ENCODE measurements around the gene MYO16.

Gene MYO16

DNA sequence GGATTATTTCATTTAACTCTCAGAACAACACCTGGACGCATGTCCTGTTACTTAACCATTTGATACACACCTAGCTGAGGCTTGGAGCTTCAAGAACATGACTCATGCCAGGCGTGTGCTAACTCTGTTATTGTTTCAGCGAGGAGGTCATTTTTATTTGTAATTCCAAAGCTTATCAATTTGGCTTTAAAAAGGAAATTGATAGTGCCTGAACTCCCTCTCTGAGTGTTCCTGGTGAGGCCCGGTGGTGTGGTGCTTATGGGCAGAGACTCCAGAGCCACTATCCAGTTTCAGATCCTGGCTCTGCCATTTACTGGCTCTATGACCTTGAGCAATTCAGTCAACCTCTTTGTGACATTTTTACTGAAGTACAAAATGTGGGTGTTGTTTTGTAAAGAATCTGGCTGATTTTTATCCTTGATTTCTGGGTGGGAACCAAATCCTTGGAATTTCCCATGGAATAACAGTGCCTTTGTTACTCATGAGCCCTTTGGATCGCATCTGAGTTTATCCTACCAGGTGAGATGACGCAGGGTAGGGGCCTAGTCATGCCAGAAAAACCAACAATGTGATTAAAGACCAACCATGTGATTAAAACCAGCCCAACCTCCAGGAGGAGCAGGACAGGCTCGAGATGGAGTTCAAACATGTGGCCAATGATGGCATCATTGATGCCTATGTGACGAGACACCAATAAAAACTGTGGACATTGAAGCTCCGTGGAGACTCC is 198.8 kb downstream of the MYO16 start:
- H3K4me1 Mint-ChIP-seq (ENCODE audit: low read depth): no peaks in the 10 kb centered on the region
- no peak overlapping the region for H3K27ac Mint-ChIP-seq
- no peaks in the 10 kb centered on the region for H3K36me3 Mint-ChIP-seq (ENCODE audit: low read depth)
- H3K27me3 Mint-ChIP-seq (ENCODE audit: low read depth): no peaks in the 10 kb centered on the region
- H3K9me3 Mint-ChIP-seq: peaks cover 6% of the 10 kb centered on the region
- H3K4me3 Mint-ChIP-seq: no peak overlapping the region

DNA sequence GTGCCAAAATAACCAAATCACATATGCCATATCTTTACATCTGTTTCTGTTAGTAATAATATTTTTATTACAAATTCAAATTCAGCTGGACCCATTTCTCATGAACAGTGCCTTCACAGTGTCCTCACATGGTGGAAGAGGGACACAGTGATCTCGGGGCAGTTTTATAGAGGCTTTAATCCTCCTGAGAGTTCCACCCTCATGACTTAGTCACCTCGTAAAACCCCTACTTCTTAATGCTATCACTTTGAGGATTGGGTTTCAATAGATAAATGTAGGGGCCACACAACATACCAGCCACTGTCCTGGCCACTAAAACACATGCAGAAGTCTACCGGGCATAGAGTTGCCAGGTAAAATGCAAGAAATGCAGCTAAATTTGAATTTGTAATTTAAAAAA is 201.5 kb downstream of the MYO16 start:
- Mint-ChIP-seq H3K27me3 (ENCODE audit: low read depth) (no peaks in the 10 kb centered on the region), H3K4me1 (ENCODE audit: low read depth) (no peaks in the 10 kb centered on the region), H3K27ac (no peak overlapping the region), H3K36me3 (ENCODE audit: low read depth) (no peaks in the 10 kb centered on the region), H3K4me3 (no peak overlapping the region), H3K9me3 (peaks cover 6% of the 10 kb centered on the region)

DNA sequence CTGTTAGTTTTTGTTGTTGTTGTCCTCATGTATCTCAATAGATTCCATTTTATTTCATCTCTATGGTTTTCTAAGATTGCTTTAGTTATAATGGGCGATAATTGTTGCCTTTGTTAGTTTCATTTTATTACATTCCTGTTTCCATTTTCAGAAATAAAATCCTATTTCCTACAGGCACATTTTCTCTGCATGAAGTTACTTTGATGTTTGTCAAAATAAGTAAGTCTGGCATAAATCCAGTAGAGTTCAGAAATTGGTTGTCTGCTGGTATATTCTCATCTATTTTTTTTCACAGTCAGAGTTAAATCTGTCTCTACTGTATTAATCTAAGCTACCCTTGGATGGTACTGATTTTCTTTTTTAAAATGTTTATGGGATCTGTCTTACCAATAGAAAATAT is 204.1 kb downstream of the MYO16 start:
- Mint-ChIP-seq H3K27ac (no peak overlapping the region), H3K27me3 (ENCODE audit: low read depth) (no peaks in the 10 kb centered on the region), H3K4me1 (ENCODE audit: low read depth) (no peaks in the 10 kb centered on the region), H3K9me3 (peaks cover 6% of the 10 kb centered on the region), H3K4me3 (no peak overlapping the region), H3K36me3 (ENCODE audit: low read depth) (no peaks in the 10 kb centered on the region)

DNA sequence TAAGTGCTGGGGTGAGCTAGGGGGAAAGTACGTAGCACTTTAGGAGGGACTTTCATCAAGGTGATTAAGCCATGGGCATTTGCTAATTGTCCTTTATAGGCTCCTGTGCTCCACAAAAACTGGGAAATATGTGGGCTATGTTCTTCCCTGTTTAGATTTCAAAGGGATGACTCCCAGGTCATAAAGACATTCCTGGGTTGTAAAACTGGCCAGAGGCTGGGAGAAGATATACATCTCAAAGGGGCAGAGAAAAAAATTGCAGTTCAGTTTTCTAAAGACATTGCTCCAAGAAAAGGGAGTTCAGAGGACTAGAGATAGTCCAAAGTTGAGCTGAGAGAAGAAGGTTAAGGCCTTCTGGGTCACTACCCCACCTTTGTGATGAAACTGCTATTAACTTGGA is 204.8 kb downstream of the MYO16 start:
- no peaks in the 10 kb centered on the region for H3K36me3 Mint-ChIP-seq (ENCODE audit: low read depth)
- peaks cover 4% of the 10 kb centered on the region for H3K9me3 Mint-ChIP-seq
- no peaks in the 10 kb centered on the region for H3K27me3 Mint-ChIP-seq (ENCODE audit: low read depth)
- H3K4me1 Mint-ChIP-seq (ENCODE audit: low read depth): no peaks in the 10 kb centered on the region
- no peak overlapping the region for H3K4me3 Mint-ChIP-seq
- no peak overlapping the region for H3K27ac Mint-ChIP-seq

DNA sequence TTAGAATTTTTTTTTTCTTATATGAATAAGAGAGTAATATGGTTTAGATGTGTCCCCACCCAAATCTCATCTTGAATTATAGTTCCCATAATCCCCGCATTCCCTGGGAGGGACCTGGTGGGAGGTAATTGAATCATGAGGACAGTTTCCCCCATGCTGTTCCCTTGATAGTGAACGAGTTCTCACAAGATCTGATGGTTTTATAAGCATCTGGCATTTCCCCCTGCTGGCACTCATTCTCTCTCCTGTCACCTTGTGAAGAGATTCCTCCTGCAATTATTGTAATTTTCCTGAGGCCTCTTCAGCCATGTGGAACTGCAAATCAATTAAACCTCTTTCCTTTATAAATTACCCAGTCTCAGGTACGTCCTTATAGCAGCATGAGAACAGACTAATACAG is 205.7 kb downstream of the MYO16 start:
- H3K4me1 Mint-ChIP-seq (ENCODE audit: low read depth): no peaks in the 10 kb centered on the region
- no peaks in the 10 kb centered on the region for H3K27me3 Mint-ChIP-seq (ENCODE audit: low read depth)
- H3K36me3 Mint-ChIP-seq (ENCODE audit: low read depth): no peaks in the 10 kb centered on the region
- no peak overlapping the region for H3K4me3 Mint-ChIP-seq
- H3K27ac Mint-ChIP-seq: no peak overlapping the region
- no peaks in the 10 kb centered on the region for H3K9me3 Mint-ChIP-seq

DNA sequence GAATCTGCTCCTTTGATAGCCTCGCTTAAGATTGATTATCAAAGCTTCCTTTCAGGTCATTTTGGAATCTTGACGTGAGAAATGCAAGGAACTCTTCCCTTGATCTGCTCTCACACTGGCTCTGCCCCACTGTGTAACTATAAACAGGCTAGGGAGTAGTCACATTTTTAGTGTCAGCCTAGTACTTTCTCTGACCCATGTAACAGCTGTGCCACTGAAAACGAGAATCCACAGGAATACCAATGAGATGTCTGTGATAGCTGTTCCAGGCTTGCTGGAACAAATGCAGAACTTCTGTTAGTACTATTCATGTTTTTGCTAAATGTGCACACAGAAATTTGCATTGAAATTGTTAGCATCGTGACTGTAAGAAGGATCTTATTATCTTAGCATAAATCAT is 221.3 kb downstream of the MYO16 start:
- H3K36me3 Mint-ChIP-seq (ENCODE audit: low read depth): no peaks in the 10 kb centered on the region
- no peaks in the 10 kb centered on the region for H3K27me3 Mint-ChIP-seq (ENCODE audit: low read depth)
- H3K4me3 Mint-ChIP-seq: no peak overlapping the region
- H3K9me3 Mint-ChIP-seq: no peaks in the 10 kb centered on the region
- H3K27ac Mint-ChIP-seq: no peak overlapping the region
- H3K4me1 Mint-ChIP-seq (ENCODE audit: low read depth): no peaks in the 10 kb centered on the region

DNA sequence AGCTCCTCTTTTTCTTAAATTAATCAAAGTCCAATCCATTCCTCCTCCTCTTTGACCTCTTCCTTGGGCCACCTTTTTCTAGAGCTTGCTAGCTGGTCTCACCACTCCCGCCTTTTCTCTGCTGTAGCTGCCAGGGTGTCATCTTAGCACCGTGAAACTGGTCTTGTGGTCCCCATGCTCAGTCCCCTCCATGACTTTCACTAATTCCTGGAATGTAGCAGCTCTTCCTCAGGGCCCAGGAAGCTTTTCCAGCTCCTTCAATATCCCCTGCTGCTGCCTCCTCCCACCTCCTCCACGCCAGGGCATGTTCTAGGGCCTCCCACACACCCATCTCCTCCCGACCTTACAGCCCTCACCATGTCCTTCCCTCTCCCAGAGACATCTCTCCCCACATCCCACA is 222.2 kb downstream of the MYO16 start:
- Mint-ChIP-seq H3K27ac (no peak overlapping the region), H3K4me1 (ENCODE audit: low read depth) (no peaks in the 10 kb centered on the region), H3K4me3 (no peak overlapping the region), H3K27me3 (ENCODE audit: low read depth) (no peaks in the 10 kb centered on the region), H3K9me3 (no peaks in the 10 kb centered on the region), H3K36me3 (ENCODE audit: low read depth) (no peaks in the 10 kb centered on the region)

DNA sequence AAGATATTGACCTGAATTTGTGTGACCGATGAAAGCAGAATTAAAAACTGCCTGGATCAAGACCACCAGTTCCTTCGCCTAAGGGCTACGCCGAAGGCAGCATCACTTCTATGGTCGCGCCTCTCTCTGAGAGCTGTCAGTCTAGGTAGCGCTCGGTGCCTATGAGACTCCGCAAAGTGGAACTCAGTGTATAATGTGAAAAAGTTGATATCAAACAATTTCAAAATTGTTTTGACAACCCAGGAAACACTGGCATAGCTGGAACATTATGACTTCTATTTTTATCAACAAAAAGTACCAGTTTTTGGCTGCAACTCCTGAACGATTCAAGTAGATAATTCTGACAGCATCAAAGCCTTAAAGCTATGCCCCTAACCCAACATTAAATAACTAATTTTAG is 223.6 kb downstream of the MYO16 start:
- H3K27ac Mint-ChIP-seq: no peak overlapping the region
- H3K36me3 Mint-ChIP-seq (ENCODE audit: low read depth): no peaks in the 10 kb centered on the region
- no peaks in the 10 kb centered on the region for H3K9me3 Mint-ChIP-seq
- no peaks in the 10 kb centered on the region for H3K4me1 Mint-ChIP-seq (ENCODE audit: low read depth)
- H3K4me3 Mint-ChIP-seq: no peak overlapping the region
- no peaks in the 10 kb centered on the region for H3K27me3 Mint-ChIP-seq (ENCODE audit: low read depth)

DNA sequence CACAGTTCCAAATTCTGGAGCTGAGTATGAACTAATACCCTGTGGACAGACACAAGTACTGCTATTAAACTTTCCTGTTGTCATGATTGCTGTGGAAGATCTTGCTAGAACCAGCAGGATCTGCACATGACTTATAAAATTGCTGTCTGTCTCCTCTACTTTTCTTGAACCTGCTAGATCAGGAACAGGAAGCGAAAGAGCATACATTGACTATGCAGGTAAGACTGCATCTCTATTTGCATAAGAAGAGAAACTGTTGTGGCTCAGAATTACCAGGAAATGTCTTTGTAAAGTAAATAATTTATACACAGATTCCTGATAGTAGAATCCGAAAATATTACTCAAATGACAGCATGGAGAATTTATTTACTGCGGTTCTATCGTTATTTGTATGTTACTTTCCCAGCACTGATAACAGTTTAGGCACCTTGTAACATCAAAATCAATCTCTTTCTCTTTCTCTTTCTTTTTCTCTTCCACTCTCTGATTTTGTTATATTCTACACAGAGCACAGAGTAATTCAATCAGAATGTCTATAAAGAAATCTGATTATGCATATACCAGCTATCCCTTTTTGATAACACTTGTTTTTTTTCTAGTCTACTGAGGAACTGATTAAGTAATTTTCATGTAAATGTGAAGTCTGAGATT is 226.5 kb downstream of the MYO16 start:
- Mint-ChIP-seq H3K4me1 (ENCODE audit: low read depth) (no peaks in the 10 kb centered on the region), H3K36me3 (ENCODE audit: low read depth) (no peaks in the 10 kb centered on the region), H3K9me3 (no peaks in the 10 kb centered on the region), H3K27ac (no peak overlapping the region), H3K27me3 (ENCODE audit: low read depth) (no peaks in the 10 kb centered on the region), H3K4me3 (no peak overlapping the region)

DNA sequence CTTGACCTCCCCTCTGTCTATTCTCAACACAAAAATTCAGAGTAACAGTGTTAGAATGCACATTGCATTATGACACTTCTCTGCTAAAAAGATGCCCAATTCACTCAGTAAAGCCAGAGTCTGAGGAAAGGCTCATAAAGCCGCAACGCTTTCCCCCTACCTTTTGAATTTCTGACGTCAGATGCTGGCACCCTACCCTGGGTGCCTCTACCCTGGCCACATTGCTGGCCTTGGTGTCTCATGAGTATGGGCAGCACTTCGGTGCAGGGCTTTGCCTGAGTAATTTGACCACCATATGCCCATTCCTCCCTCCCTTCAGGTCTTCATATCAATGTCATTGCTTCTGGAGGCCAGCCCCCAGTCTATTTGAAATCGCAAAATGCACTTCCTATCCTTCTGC is 229.3 kb downstream of the MYO16 start:
- no peaks in the 10 kb centered on the region for H3K36me3 Mint-ChIP-seq (ENCODE audit: low read depth)
- no peaks in the 10 kb centered on the region for H3K27me3 Mint-ChIP-seq (ENCODE audit: low read depth)
- H3K27ac Mint-ChIP-seq: no peak overlapping the region
- no peaks in the 10 kb centered on the region for H3K4me1 Mint-ChIP-seq (ENCODE audit: low read depth)
- H3K9me3 Mint-ChIP-seq: no peaks in the 10 kb centered on the region
- no peak overlapping the region for H3K4me3 Mint-ChIP-seq

DNA sequence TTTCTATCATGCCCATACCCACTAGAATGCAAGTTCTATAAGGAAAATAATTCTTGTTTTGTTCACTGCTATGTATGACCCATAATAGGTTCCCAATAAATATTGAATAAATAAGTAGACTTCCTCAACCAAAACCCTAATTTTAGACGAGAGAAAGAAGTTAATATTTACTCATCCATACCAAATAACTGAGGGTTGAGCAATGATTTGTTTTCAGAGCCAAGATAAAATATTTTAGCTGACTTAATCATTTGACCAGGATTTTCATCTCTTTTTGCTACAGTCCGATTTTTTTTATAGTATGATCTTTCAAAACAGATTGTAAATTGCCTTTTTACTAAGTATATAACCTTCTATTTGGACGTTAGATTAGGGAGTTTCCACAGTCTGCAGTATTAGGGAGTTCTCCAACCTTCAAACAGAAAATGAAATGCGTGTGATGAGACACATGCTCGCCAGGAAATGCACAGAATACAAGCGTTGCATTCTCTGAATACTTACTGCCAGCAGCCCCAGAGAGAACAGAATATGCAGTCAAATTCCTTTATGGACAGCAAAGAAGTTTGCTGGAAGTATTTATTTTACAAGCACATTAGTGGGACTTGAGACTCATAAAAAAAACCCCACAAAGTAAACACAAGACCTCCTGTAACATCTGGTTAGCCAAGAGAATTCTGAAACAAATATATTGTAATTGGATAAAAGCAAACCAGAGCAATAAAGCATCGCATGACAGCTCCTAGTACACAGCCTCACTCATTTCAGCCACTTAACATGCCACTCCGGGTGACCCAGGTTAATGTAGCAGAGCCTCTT is 230.0 kb downstream of the MYO16 start:
- no peaks in the 10 kb centered on the region for H3K36me3 Mint-ChIP-seq (ENCODE audit: low read depth)
- H3K4me3 Mint-ChIP-seq: no peak overlapping the region
- H3K27ac Mint-ChIP-seq: no peak overlapping the region
- H3K4me1 Mint-ChIP-seq (ENCODE audit: low read depth): no peaks in the 10 kb centered on the region
- H3K27me3 Mint-ChIP-seq (ENCODE audit: low read depth): no peaks in the 10 kb centered on the region
- H3K9me3 Mint-ChIP-seq: no peaks in the 10 kb centered on the region

DNA sequence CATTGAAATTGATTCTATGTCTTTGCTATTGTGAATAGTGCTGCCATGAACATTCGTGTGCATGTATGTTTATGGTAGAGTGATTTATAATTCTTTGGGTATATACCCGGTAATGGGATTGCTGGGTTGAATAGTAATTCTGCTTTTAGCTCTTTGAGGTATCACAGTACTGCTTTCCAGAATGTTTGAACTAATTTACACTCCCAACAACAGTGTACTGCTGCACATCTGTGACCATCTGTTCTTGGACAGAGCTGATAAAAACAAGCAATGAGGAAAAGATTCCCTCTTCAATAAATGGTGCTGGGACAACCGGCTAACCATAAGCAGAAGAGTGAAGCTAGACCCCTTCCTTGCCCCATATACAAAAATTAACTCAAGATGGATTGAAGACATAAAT is 231.0 kb downstream of the MYO16 start:
- Mint-ChIP-seq H3K27ac (no peak overlapping the region), H3K4me3 (no peak overlapping the region), H3K9me3 (no peaks in the 10 kb centered on the region), H3K36me3 (ENCODE audit: low read depth) (no peaks in the 10 kb centered on the region), H3K4me1 (ENCODE audit: low read depth) (no peaks in the 10 kb centered on the region), H3K27me3 (ENCODE audit: low read depth) (no peaks in the 10 kb centered on the region)

DNA sequence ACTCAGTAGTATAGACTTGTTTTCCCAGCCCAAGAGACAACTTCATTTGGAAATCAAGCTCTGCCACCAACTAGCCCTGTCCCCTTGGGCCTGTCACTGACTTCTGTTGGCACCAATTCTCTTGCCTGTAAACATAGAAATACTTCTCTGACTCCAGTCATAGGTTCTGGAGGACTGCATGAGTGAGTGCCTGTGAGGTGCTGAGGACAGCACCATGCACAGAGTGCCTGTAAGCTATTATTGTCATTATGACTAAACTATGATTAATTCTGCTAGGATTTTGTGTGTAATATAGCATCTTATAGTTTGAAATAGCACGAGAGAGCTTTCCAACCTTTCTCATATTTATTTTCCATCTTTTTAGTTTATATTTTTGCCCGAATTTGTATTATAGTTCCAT is 247.9 kb downstream of the MYO16 start:
- Mint-ChIP-seq H3K9me3 (no peaks in the 10 kb centered on the region), H3K4me3 (no peak overlapping the region), H3K4me1 (ENCODE audit: low read depth) (no peaks in the 10 kb centered on the region), H3K27ac (no peak overlapping the region), H3K36me3 (ENCODE audit: low read depth) (no peaks in the 10 kb centered on the region), H3K27me3 (ENCODE audit: low read depth) (no peaks in the 10 kb centered on the region)

DNA sequence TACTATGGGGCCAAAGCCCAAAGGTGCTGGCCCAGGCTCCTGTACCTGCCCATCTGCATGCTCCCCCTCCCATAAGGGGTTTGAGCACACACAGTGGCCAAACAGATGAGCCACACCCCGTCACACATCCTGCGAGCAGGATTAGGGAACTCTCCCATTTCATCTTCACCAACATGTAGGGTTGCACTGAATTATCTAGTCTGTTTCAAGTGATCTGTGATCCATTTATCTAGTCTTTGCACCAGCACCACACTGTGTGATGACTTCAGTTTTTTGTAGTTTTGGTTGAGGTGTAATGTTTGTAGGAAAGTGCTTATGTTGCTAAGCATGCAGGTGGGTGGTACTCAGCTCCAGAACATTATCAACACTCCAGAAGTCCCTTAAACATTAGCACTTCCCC is 249.3 kb downstream of the MYO16 start:
- no peaks in the 10 kb centered on the region for H3K27me3 Mint-ChIP-seq (ENCODE audit: low read depth)
- H3K4me3 Mint-ChIP-seq: no peak overlapping the region
- H3K27ac Mint-ChIP-seq: no peak overlapping the region
- H3K9me3 Mint-ChIP-seq: no peaks in the 10 kb centered on the region
- H3K4me1 Mint-ChIP-seq (ENCODE audit: low read depth): no peaks in the 10 kb centered on the region
- no peaks in the 10 kb centered on the region for H3K36me3 Mint-ChIP-seq (ENCODE audit: low read depth)

Data from T-helper 1 cell treated with Interleukin-12 subunit alpha and Interleukin-12 subunit beta and Interleukin-4 antibody, amounts not matched to agents 30 μg/mL and 1 μg/mL, for 36 hours (primary cell).